Keratinocyte (primary cell): ENCODE results near the gene CARS1. TPM values are rescaled to one million over a fixed set of nuclear protein-coding genes. Genes with fewer than 3 reads are reported as not detected.

Source experiments
- DNase-seq: peaks from one replicate; pipeline ENCODE4 v3.0.0-alpha.2; 2011; ENCODE audit warnings: low read depth, missing footprints, low spot score
- FAIRE-seq: peaks from 2 replicates; lab custom pipeline; 2011; peaks lifted over from hg19 to GRCh38; lab: Jason Lieb, UNC
- H2AFZ ChIP-seq: 2 replicates; pipeline ENCODE4 v1.6.0; 2012; ENCODE audit warnings: low read length, control low read depth, inconsistent platforms; ENCODE audit not compliant: control insufficient read depth
- H3K27ac ChIP-seq: 2 replicates; pipeline ENCODE4 v1.5.1; 2011; ENCODE audit warnings: low read length; ENCODE audit not compliant: control insufficient read depth, insufficient read depth
- H3K27me3 ChIP-seq: 3 replicates; pipeline ENCODE4 v1.6.0; 2011; ENCODE audit warnings: low read length; ENCODE audit not compliant: control insufficient read depth, insufficient read depth; ENCODE audit errors: extremely low read depth
- H3K36me3 ChIP-seq, 2 experiments: 2 replicates in 1 of 2; 3 replicates in 1 of 2; pipeline ENCODE4 v1.5.1; 2011; ENCODE audit warnings: low read length in 2 of 2, mild to moderate bottlenecking in 1 of 2; ENCODE audit not compliant: control insufficient read depth in 2 of 2, insufficient read depth in 2 of 2; ENCODE audit errors: extremely low read depth in 1 of 2
- H3K4me1 ChIP-seq: 3 replicates; pipeline ENCODE4 v1.5.1; 2011; ENCODE audit warnings: low read length; ENCODE audit not compliant: control insufficient read depth, insufficient read depth; ENCODE audit errors: extremely low read depth
- H3K4me2 ChIP-seq: 3 replicates; pipeline ENCODE4 v1.6.0; 2011; ENCODE audit warnings: low read depth, low read length; ENCODE audit not compliant: control insufficient read depth, insufficient read depth; ENCODE audit errors: extremely low read depth
- H3K4me3 ChIP-seq, 3 experiments: fragments of 200-600 bp in 1 of 3; sonication (generic) in 1 of 3; 2 replicates in 2 of 3; 3 replicates in 1 of 3; pipeline ENCODE4 v1.5.1; 2011 to 2016; ENCODE audit warnings: low read length in 3 of 3, mild to moderate bottlenecking in 3 of 3, control low read depth in 2 of 3, inconsistent platforms in 1 of 3, low read depth in 1 of 3, mixed read lengths in 1 of 3, mixed run types in 1 of 3, moderate library complexity in 1 of 3; ENCODE audit not compliant: control insufficient read depth in 2 of 3, insufficient read depth in 2 of 3; ENCODE audit errors: extremely low read depth in 1 of 3
- H3K79me2 ChIP-seq: 2 replicates; pipeline ENCODE4 v1.6.0; 2012; ENCODE audit warnings: low read length; ENCODE audit not compliant: control insufficient read depth, insufficient read depth
- H3K9ac ChIP-seq: 3 replicates; pipeline ENCODE4 v1.6.0; 2011; ENCODE audit warnings: low read length; ENCODE audit not compliant: control insufficient read depth, insufficient read depth; ENCODE audit errors: extremely low read depth
- H3K9me1 ChIP-seq: 3 replicates; pipeline ENCODE4 v1.6.0; 2011; ENCODE audit warnings: low read length; ENCODE audit not compliant: control insufficient read depth, insufficient read depth; ENCODE audit errors: extremely low read depth
- H3K9me3 ChIP-seq: 2 replicates; pipeline ENCODE4 v1.5.1; 2012; ENCODE audit warnings: low read depth, low read length; ENCODE audit not compliant: control insufficient read depth
- H4K20me1 ChIP-seq: 3 replicates; pipeline ENCODE4 v1.6.0; 2011; ENCODE audit warnings: low read length; ENCODE audit not compliant: control insufficient read depth, insufficient read depth; ENCODE audit errors: extremely low read depth
- CTCF ChIP-seq, 3 experiments: IDR thresholded peaks in 1 of 3; conservative IDR thresholded peaks in 1 of 3; optimal IDR thresholded peaks in 1 of 3; 2 replicates in 2 of 3; 3 replicates in 1 of 3; pipeline versions ENCODE3 to v1.5.1; 2011; ENCODE audit warnings: low read length in 3 of 3, mild to moderate bottlenecking in 3 of 3, moderate library complexity in 2 of 3, control low read depth in 1 of 3, inconsistent platforms in 1 of 3; ENCODE audit not compliant: insufficient read depth in 2 of 3; ENCODE audit errors: extremely low read depth in 1 of 3
- EZH2 ChIP-seq: IDR thresholded peaks from one replicate; pipeline ENCODE4 v1.6.1; 2012; ENCODE audit warnings: inconsistent platforms, mild to moderate bottlenecking, low read length, moderate library complexity
- dilution Hi-C: fragments of 300-500 bp; cut with MboI; formaldehyde crosslinking; loops from one replicate; pipeline ENCODE4 v1.7.0; 2020; ENCODE audit warnings: low sequenced_read_pairs; ENCODE audit not compliant: extremely low pct_ligation_motif_present
- polyA plus RNA-seq, 5 experiments: library from polyadenylated mRNA; depleted of rRNA in 3 of 5; stranded (reverse) in 3 of 5; stranded (forward) in 1 of 5; unstranded in 1 of 5; fragments of >200 nt; gene quantifications; 1 replicate in 1 of 5; 2 replicates in 3 of 5; 3 replicates in 1 of 5; pipeline versions ENCODE4 v1.2.1 to v1.2.3, GENCODE V29; 2011 to 2012; ENCODE audit warnings: missing spikeins in 2 of 5, low read depth in 1 of 5, low replicate concordance in 1 of 5

CARS1 gene
- polyA plus RNA-seq, 1 donor (not counting 4 experiments of a cell fraction or from before 2014, with no cell fraction given): 60.7 TPM

DNA sequence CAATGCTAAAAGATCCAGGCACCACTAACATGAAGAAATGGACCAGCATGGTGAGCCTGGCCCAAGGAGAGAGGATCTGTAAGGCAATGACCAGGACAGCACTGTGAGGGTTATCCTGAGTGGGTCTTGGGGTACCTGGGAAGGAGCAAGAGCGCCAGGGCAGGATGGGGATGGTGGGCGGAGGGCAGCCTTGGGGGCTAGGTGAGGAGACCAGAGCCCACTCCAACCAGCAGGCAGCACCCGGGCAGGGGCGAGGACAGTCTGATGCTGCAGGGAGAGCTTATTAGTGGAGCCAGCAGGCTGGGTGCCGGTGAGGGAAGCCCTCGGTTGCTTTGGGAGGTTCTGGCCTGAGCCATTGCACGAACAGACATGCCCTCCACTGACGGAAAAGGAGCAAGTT is 54.4 kb downstream of the CARS1 start:
- Histone ChIP-seq H2AFZ (no peak overlapping the region), H3K9ac (no peak overlapping the region), H3K27me3 (no peaks in the 10 kb centered on the region), H4K20me1 (peaks cover 4% of the 10 kb centered on the region), H3K9me1 (no peaks in the 10 kb centered on the region), H3K4me1 (peaks cover 46% of the 10 kb centered on the region), H3K4me2 (no peak overlapping the region), H3K79me2 (no peaks in the 10 kb centered on the region), H3K4me3 (no peak overlapping the region), H3K36me3 (peaks cover 14 to 44% of the 10 kb centered on the region in 2 experiments), H3K9me3 (no peaks in the 10 kb centered on the region), H3K27ac (no peak overlapping the region)
- TF ChIP-seq EZH2 (no peak), CTCF (optimal IDR thresholded peaks at IDR 0.05 in 1 of 3, IDR thresholded peaks at IDR 0.05 in 1 of 3, conservative IDR thresholded peaks at IDR 0.05 in 1 of 3; ENCODE audit: extremely low read depth in 1 of 3, insufficient read depth in 2 of 3, low read length in 3 of 3) (no peak)
- DNase-seq (no peak), FAIRE-seq (no peak)
- dilution Hi-C loops: no loop called here

- H2AFZ ChIP-seq: no peak overlapping the region
- no peak overlapping the region for H3K4me2 ChIP-seq
- H3K4me1 ChIP-seq: peaks cover 46% of the 10 kb centered on the region
- H3K27ac ChIP-seq: no peak overlapping the region
- H3K9ac ChIP-seq: no peak overlapping the region
- no peak for DNase-seq
- peaks cover 11 to 40% of the 10 kb centered on the region in 2 experiments for H3K36me3 ChIP-seq
- H4K20me1 ChIP-seq: peaks cover 4% of the 10 kb centered on the region
- dilution Hi-C loops: no loop called here
- H3K9me1 ChIP-seq: no peaks in the 10 kb centered on the region
- no peaks in the 10 kb centered on the region for H3K27me3 ChIP-seq
- TF ChIP-seq EZH2: no peak
- TF ChIP-seq CTCF (optimal IDR thresholded peaks at IDR 0.05 in 1 of 3, IDR thresholded peaks at IDR 0.05 in 1 of 3, conservative IDR thresholded peaks at IDR 0.05 in 1 of 3; ENCODE audit: extremely low read depth in 1 of 3, insufficient read depth in 2 of 3, low read length in 3 of 3): no peak
- no peaks in the 10 kb centered on the region for H3K79me2 ChIP-seq
- H3K4me3 ChIP-seq: no peak overlapping the region
- no peaks in the 10 kb centered on the region for H3K9me3 ChIP-seq
- FAIRE-seq: no peak
Measured at GRCh38 chr11:3002351-3002861, 54.8 kb downstream of the CARS1 start.
